SK-N-SH (cell line): Measurements from ENCODE around the gene MRFAP1L1.

Source experiments
- JUND ChIP-seq: IDR thresholded peaks from 2 replicates; pipeline ENCODE4 v1.4.0; 2012
- NFIC ChIP-seq: IDR thresholded peaks from 2 replicates; pipeline ENCODE4 v1.4.0; 2012; ENCODE audit warnings: borderline replicate concordance
- POLR2AphosphoS5 ChIP-seq: IDR thresholded peaks from 2 replicates; pipeline ENCODE4 v1.6.1; 2012; ENCODE audit warnings: low read depth, low read length
- REST ChIP-seq: IDR thresholded peaks from 2 replicates; pipeline ENCODE4 v1.6.1; 2012; ENCODE audit warnings: mild to moderate bottlenecking, low read depth, low read length, moderate library complexity
- USF2 ChIP-seq: fragments of 150-350 bp; IDR thresholded peaks from 2 replicates; pipeline ENCODE4 v1.6.1; 2017; ENCODE audit warnings: antibody characterized with exemption, low read length, low read depth, borderline replicate concordance
- TF ChIP-seq, protein P1 (sequence below): fragments of 200-600 bp; sonication (generic); IDR thresholded peaks from 2 replicates; pipeline ENCODE4 v1.6.1; 2017; ENCODE audit warnings: antibody characterized with exemption, mild to moderate bottlenecking, moderate library complexity

DNA sequence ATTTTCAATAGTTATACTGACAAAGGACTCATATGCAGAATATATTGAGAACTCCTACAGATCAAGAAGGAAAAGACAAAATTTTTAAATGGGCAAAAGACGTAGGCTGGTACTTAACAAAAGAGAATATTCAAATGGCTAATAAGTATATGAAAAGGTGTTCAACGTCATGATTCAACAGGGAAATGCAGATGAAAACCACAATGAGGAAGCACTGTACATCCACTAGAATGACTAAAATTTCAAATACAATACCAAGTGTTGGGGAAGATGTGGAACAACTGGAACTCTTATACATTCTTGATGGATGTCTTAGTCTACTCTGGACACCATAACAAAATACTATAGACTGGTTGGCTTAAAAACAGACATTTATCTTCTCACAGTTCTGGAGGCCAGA lies 1.3 kb upstream of the MRFAP1L1 start:
- TF ChIP-seq, protein P1, sequence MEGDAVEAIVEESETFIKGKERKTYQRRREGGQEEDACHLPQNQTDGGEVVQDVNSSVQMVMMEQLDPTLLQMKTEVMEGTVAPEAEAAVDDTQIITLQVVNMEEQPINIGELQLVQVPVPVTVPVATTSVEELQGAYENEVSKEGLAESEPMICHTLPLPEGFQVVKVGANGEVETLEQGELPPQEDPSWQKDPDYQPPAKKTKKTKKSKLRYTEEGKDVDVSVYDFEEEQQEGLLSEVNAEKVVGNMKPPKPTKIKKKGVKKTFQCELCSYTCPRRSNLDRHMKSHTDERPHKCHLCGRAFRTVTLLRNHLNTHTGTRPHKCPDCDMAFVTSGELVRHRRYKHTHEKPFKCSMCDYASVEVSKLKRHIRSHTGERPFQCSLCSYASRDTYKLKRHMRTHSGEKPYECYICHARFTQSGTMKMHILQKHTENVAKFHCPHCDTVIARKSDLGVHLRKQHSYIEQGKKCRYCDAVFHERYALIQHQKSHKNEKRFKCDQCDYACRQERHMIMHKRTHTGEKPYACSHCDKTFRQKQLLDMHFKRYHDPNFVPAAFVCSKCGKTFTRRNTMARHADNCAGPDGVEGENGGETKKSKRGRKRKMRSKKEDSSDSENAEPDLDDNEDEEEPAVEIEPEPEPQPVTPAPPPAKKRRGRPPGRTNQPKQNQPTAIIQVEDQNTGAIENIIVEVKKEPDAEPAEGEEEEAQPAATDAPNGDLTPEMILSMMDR, result no peak
- TF ChIP-seq NFIC, result no peak
- no peak for TF ChIP-seq JUND
- no peak for TF ChIP-seq USF2
- TF ChIP-seq REST, result no peak
- no peak for TF ChIP-seq POLR2AphosphoS5
